AG09319 (cell line): Measurements from ENCODE around the gene PRDM5.

Experiments used
- DNase-seq: peaks from one replicate; pipeline ENCODE4 v3.0.0-alpha.2; 2010; ENCODE audit warnings: low read depth; ENCODE audit errors: extremely low read depth
- TF ChIP-seq, protein P1 (sequence below): IDR thresholded peaks from 2 replicates; pipeline ENCODE4 v1.5.1; 2011; ENCODE audit warnings: low read depth, mild to moderate bottlenecking, inconsistent platforms, low read length, moderate library complexity

PRDM5 gene

DNA sequence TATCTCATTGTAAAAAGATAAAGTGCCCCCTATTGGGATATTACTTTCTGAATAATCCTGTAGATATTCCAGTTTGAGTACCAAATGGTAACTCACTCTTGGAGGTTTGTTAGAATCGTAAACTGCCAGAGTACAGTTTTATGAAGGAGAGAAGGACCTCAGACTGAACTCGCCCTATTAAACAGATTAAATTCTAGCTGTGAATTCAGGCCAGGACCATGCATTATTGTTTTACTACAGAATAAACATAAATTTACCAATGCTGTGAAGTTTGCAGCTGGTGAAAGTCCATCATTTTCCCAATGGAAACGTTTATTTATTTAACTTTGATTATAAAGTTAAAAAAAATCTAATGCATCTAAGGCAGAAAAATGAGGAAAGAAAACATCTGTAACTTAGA lies 20.2 kb upstream of the PRDM5 start:
- TF ChIP-seq, protein P1, sequence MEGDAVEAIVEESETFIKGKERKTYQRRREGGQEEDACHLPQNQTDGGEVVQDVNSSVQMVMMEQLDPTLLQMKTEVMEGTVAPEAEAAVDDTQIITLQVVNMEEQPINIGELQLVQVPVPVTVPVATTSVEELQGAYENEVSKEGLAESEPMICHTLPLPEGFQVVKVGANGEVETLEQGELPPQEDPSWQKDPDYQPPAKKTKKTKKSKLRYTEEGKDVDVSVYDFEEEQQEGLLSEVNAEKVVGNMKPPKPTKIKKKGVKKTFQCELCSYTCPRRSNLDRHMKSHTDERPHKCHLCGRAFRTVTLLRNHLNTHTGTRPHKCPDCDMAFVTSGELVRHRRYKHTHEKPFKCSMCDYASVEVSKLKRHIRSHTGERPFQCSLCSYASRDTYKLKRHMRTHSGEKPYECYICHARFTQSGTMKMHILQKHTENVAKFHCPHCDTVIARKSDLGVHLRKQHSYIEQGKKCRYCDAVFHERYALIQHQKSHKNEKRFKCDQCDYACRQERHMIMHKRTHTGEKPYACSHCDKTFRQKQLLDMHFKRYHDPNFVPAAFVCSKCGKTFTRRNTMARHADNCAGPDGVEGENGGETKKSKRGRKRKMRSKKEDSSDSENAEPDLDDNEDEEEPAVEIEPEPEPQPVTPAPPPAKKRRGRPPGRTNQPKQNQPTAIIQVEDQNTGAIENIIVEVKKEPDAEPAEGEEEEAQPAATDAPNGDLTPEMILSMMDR = no peak
- no peak for DNase-seq

DNA sequence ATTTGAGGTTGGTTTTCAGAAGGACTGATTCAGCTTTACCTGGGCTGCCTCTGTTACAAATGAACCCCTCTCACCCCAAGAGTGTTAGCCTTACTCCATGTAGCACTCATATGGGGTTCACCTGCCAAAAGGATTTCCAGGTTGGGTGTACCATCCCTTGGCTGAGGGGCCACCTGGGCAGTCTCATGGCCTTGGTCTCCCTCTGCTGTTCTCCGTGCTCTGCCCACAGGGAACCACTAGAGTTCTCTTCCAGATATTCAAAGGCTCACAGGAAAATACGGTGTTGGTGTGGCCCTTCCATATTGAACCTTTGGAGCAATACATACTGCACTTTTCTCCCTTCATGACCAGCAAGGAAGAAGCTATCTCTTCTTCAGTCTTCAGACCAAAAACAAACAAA lies 18.0 kb upstream of the PRDM5 start:
- TF ChIP-seq, protein P1 = peak; percentile 7

DNA sequence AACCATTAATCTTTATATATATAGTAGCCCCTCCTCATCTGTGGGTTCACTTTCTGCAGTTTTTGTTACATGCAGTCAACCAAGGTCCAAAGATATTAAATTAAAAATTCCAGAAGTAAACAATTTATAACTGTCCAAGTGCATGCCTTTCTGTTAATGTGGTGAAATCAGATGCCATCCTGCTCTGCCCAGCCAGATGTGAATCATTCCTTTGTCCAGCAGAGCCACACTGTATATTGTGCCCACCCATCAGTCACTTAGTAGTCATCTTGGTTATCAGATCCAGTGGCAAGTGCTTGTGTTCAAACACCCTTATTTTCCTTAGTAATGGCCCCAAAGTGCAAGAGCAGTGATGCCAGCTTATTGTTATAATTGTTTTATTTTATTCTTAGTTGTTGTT lies 17.2 kb upstream of the PRDM5 start:
- TF ChIP-seq, protein P1 = no peak
- no peak for DNase-seq

More for the DNA sequence above, 18.0 kb upstream of the PRDM5 start:
- no peak for DNase-seq

DNA sequence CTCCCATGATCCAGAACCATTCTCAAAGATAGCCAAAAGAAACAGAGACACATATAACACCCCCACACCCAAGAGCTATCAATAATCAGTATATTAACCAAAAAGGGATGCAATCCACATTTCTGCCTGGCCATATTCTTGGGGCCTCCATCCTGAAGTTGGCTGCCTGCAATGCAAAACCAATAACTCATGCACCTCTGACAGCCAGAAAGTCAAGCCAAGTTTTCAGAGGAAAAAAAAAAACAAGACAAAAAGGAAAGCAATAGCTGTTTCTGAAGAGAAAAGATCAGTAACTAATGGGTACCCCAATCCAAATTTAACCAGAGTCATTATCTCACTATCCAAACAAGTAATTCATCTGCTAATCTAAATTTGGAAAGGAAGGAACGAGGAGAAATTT lies 7.3 kb upstream of the PRDM5 start:
- DNase-seq = no peak
- TF ChIP-seq, protein P1 = no peak

DNA sequence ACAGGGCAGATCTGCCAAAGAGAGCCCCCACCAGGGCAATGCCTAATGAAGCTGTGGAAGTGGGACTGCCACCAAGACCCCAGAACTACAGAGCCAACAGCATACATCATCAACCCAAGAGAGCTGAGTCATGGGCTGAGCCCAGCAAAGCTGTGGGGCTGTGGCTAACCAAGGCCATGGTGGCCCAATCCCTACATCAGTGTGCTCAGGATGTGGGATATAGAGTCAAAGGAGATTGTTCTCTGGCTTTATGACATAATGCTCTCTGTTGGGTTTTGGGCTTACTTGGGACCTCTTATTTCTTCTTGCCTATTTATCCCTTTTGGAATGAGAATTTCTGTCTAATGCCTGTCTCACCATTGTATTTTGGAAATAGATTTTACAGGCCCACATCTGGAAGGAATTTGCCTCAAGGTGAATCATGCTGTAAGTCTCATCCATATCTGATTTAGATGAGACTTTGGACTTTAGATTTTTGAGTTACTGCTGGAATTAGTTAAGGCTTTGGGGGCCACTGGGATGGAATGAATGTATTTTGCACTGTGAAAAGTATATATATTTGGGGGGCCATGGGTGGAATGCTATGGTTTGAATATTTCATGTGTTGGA lies 5.4 kb upstream of the PRDM5 start:
- DNase-seq = no peak
- TF ChIP-seq, protein P1 = no peak

DNA sequence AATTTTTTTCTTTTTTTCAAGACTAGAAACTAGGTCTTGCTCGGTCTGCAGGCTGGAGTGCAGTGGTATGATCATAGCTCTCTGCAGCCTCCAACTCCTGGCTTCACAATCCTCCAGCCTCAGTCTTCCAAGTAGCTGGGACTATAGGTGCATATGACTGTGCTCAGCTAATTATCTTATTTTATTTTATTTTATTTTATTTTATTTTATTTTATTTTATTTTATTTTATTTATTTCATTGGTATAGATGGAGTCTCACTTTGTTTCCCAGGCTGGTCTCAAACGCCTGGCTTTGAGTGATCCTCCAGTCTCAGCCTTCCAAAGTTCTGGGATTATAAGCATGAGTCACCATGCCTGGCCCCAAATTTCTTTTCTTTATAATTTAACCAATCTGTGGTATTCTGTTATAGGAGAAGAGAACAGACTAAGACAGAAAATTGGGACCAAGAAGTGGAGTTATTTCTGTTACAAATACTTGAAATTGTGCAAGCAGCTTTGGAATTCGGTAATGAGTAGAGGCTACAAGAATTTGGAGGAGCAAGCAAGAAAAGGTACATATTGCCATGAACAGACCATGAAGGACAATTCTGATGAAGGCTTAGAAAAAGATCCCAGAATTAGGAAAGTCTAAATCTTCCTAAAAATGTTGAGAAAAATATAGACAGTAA lies 4.0 kb upstream of the PRDM5 start:
- no peak for DNase-seq
- TF ChIP-seq, protein P1 = no peak

DNA sequence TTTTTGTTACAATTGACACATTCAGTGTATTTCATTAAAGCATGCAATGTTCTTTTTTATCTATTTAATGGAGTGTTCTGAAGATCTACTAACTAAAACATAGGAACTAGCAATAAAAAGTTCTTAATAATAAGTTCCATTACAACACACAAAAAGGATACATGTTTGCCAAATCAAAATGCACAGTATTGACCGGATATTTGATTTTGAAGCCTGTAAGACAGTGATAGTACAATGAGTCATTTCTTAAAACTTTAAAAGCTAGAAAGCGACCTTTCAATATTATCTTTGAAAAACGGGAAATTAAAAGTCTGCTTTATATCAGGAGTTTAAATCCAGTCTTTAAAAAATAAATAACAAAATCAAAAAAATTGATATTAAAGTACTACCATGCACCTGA lies 2.4 kb upstream of the PRDM5 start:
- no peak for DNase-seq
- TF ChIP-seq, protein P1 = no peak
